GM21717 (cell line): Measurements from ENCODE around the gene REELD1.
A peak's percentile ranks its signal among the peaks of the same experiment; 100 is the strongest.

ENCODE experiments used
- ATAC-seq: cut with Tn5 transposase; IDR thresholded peaks from one replicate; pipeline ENCODE4 v1.9.1; 2021; ENCODE audit warnings: mild to moderate bottlenecking, moderate library complexity; ENCODE audit not compliant: unreplicated experiment

Gene REELD1

DNA sequence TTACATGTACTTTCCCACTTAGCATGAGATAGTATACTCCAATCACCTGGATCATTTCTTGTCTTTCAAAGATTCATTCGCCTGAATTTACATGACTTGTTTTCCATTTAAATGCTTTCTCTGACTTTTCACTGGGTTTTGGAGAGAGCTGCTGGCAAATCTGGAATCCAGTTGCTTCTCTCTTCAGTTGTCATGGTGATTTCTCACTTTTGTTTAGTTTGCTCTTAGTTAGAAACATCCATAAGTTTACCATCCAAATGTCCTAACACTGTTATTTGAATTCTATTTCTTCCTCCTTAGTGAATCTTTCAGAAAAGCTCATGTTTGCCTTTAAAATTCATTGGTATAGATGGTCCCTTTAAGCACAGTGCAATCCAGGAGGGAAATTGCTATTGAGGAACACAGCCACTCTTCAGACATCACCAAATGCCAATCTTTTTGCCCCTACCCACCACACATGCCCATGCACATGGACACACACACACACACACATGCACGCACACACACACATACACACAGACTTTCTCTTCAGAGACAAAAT lies 51.7 kb downstream of the REELD1 start:
- no peak for ATAC-seq

DNA sequence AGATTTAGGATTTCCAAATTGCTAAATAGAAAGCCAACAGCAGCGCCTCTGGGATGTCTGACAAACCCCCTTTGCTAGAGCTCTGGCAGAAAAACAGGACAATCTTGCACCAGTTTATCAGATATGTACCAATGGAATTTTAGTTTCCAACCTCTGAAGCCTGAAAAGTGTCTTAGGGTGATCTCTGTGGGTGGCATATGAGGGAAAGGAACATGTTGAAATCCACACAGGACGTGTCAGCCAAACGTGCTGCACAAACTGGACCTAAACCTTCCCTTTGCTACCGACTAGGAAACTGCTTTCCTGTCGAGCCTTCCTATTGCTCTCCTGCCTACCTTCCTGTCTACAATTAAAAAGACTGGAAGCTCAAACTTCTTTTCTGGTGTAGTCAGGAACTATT lies 53.5 kb downstream of the REELD1 start:
- ATAC-seq, result no peak

DNA sequence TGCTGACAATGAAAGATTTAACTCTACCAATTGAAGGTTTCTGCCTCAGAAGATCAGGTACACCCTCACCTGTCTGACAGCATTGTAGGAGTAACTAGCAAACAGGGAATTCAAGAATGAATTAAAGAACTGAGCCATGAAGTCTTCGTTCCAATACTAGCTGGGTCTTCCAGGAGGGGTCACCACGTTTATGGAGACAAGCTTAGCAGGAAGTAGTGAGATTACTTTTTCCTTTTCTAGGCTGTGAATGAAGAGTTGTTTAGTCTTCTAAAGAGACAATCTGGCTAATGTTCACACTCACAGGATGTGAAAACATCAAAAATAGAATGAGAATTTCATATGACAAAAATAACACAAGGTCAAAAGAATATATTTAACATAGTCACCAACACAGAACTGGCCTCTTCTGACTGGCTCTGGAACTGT lies 54.9 kb downstream of the REELD1 start:
- ATAC-seq, result peak; percentile 55

DNA sequence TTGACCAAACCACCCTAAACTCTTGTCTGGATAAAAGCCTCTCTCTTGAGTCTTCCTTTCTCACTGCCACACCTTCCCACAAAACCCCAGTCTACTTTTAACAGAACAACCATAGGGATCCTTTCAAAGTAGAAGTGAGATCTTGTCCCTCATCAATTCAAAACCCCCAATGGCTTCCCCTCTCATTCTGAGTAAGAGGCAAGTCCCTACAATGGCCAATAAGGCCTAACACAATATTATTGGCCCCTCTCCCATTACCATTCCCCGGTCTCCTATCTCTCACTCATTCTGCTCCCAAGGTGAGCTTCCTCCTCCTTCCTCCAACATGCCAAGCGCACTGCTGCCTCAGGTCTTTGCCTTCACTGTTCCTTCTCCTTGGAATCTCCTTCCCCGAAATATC lies 57.1 kb downstream of the REELD1 start:
- ATAC-seq, result peak; percentile 19

GRCh38 chr4:146273204-146273901 lies 59.0 kb downstream of the REELD1 start:
- ATAC-seq, result peak; percentile 81

- ATAC-seq, result no peak
Measured at GRCh38 chr4:146274774-146275173, 60.4 kb downstream of the REELD1 start.

- no peak for ATAC-seq
Measured at GRCh38 chr4:146275370-146275769, 61.0 kb downstream of the REELD1 start.

DNA sequence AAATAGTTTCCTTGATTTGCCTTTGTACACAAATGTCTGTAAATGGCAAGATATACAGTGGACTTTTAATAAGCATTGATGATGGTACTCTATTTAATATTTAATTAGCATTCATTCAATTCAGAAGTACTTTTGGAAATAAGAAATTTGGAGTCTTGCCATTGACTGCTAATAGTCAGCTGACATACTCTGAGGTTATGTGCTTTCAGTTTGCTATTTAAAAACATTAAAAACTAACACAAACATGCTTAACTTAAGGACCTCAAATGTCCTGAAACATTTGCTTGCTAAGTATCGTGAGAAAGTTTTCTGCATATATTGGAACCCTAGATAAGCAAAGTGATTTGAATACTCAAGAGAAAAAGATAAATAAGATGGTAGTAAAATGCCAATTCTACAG lies 64.6 kb downstream of the REELD1 start:
- no peak for ATAC-seq
